Liver (tissue), 3 donors: ENCODE results near the gene FOXD2.

Source experiments
- CTCF ChIP-seq: fragments of 150-350 bp; IDR thresholded peaks from 2 replicates; pipeline ENCODE4 v1.5.1; 2017; ENCODE audit warnings: improper control_type of control experiment, low read depth, low read length; ENCODE audit not compliant: missing input control
- GABPA ChIP-seq, 2 donors: IDR thresholded peaks in 1 of 2; conservative IDR thresholded peaks in 1 of 2; 2 replicates each; pipeline ENCODE4 v1.6.1; 2016; ENCODE audit warnings: antibody characterized with exemption in 2 of 2, mild to moderate bottlenecking in 1 of 2, moderate library complexity in 1 of 2
- HNF4A ChIP-seq, 2 donors: conservative IDR thresholded peaks; 2 replicates each; pipeline ENCODE4 v1.6.1; 2016; ENCODE audit warnings: antibody characterized with exemption in 2 of 2, mild to moderate bottlenecking in 2 of 2
- HNF4G ChIP-seq: IDR thresholded peaks from 2 replicates; pipeline ENCODE4 v1.6.1; 2016; ENCODE audit warnings: antibody characterized with exemption
- MAX ChIP-seq: IDR thresholded peaks from 2 replicates; pipeline ENCODE4 v1.6.1; 2016; ENCODE audit warnings: antibody characterized with exemption
- RAD21 ChIP-seq, 2 donors: IDR thresholded peaks; 2 replicates each; pipeline ENCODE4 v1.6.1; 2016; ENCODE audit warnings: antibody characterized with exemption in 2 of 2, mild to moderate bottlenecking in 2 of 2
- SP1 ChIP-seq: IDR thresholded peaks from 2 replicates; pipeline ENCODE4 v1.6.1; 2018; ENCODE audit warnings: antibody characterized with exemption, mild to moderate bottlenecking
- TAF1 ChIP-seq: conservative IDR thresholded peaks from 2 replicates; pipeline ENCODE4 v1.6.1; 2016; ENCODE audit warnings: antibody characterized with exemption, mild to moderate bottlenecking
- TF ChIP-seq, protein P1 (sequence below): IDR thresholded peaks from 2 replicates; pipeline ENCODE4 v1.6.1; 2016; ENCODE audit warnings: antibody characterized with exemption, mild to moderate bottlenecking
- TF ChIP-seq, protein P2 (sequence below): IDR thresholded peaks from 2 replicates; pipeline ENCODE4 v1.6.1; 2016; ENCODE audit warnings: antibody characterized with exemption
- TF ChIP-seq, protein P3 (sequence below): IDR thresholded peaks from 2 replicates; pipeline ENCODE4 v1.6.1; 2016; ENCODE audit warnings: antibody characterized with exemption
- donor health status: healthy.
- donor health status: healthy.

- no peak for TF ChIP-seq CTCF
- no peak for TF ChIP-seq SP1
- TF ChIP-seq, protein P1, sequence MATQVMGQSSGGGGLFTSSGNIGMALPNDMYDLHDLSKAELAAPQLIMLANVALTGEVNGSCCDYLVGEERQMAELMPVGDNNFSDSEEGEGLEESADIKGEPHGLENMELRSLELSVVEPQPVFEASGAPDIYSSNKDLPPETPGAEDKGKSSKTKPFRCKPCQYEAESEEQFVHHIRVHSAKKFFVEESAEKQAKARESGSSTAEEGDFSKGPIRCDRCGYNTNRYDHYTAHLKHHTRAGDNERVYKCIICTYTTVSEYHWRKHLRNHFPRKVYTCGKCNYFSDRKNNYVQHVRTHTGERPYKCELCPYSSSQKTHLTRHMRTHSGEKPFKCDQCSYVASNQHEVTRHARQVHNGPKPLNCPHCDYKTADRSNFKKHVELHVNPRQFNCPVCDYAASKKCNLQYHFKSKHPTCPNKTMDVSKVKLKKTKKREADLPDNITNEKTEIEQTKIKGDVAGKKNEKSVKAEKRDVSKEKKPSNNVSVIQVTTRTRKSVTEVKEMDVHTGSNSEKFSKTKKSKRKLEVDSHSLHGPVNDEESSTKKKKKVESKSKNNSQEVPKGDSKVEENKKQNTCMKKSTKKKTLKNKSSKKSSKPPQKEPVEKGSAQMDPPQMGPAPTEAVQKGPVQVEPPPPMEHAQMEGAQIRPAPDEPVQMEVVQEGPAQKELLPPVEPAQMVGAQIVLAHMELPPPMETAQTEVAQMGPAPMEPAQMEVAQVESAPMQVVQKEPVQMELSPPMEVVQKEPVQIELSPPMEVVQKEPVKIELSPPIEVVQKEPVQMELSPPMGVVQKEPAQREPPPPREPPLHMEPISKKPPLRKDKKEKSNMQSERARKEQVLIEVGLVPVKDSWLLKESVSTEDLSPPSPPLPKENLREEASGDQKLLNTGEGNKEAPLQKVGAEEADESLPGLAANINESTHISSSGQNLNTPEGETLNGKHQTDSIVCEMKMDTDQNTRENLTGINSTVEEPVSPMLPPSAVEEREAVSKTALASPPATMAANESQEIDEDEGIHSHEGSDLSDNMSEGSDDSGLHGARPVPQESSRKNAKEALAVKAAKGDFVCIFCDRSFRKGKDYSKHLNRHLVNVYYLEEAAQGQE = no peak
- TF ChIP-seq, protein P2, sequence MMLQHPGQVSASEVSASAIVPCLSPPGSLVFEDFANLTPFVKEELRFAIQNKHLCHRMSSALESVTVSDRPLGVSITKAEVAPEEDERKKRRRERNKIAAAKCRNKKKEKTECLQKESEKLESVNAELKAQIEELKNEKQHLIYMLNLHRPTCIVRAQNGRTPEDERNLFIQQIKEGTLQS = no peak
- TF ChIP-seq MAX = no peak
- TF ChIP-seq RAD21 (IDR thresholded peaks at IDR 0.05) = no peak
- TF ChIP-seq TAF1 = no peak
- TF ChIP-seq GABPA (IDR thresholded peaks at IDR 0.05 in 1 of 2, conservative IDR thresholded peaks at IDR 0.05 in 1 of 2) = no peak
- TF ChIP-seq HNF4G = no peak
- no peak for TF ChIP-seq HNF4A (conservative IDR thresholded peaks at IDR 0.05)
- TF ChIP-seq, protein P3, sequence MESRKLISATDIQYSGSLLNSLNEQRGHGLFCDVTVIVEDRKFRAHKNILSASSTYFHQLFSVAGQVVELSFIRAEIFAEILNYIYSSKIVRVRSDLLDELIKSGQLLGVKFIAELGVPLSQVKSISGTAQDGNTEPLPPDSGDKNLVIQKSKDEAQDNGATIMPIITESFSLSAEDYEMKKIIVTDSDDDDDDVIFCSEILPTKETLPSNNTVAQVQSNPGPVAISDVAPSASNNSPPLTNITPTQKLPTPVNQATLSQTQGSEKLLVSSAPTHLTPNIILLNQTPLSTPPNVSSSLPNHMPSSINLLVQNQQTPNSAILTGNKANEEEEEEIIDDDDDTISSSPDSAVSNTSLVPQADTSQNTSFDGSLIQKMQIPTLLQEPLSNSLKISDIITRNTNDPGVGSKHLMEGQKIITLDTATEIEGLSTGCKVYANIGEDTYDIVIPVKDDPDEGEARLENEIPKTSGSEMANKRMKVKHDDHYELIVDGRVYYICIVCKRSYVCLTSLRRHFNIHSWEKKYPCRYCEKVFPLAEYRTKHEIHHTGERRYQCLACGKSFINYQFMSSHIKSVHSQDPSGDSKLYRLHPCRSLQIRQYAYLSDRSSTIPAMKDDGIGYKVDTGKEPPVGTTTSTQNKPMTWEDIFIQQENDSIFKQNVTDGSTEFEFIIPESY = no peak
These were observed 14.6 kb downstream of the FOXD2 start for GRCh38 chr1:47452426-47452825.
